HG03469 (cell line): ENCODE data around the gene NCOR2.
A peak's percentile ranks its signal among the peaks of the same experiment; 100 is the strongest.

Experiments used
- ATAC-seq: cut with Tn5 transposase; IDR thresholded peaks from one replicate; pipeline ENCODE4 v1.9.1; 2021; ENCODE audit warnings: mild to moderate bottlenecking, moderate library complexity, moderate number of reproducible peaks; ENCODE audit not compliant: unreplicated experiment

Gene NCOR2

GRCh38 chr12:124577986-124578385 lies 10.6 kb upstream of the NCOR2 start:
- ATAC-seq = no peak

DNA sequence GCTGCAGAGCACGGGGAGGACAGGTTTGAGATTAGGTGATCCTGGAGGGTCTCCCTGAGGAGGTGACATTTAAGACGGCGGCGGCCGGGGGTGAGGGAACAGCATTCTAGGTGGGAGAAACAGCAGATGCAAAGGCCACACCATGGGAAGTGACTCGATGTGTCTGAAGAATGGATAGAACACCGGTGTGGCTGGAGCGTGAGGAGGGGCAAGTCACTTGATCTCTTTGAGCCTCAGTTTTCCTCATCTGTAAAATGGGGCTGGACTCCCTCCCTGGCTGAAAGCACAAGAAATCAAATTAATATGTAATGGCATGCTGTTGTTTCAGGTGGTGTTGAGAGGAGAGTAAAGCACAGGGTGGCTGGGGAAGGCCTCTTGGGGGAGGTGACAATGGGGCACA lies 10.0 kb upstream of the NCOR2 start:
- no peak for ATAC-seq

DNA sequence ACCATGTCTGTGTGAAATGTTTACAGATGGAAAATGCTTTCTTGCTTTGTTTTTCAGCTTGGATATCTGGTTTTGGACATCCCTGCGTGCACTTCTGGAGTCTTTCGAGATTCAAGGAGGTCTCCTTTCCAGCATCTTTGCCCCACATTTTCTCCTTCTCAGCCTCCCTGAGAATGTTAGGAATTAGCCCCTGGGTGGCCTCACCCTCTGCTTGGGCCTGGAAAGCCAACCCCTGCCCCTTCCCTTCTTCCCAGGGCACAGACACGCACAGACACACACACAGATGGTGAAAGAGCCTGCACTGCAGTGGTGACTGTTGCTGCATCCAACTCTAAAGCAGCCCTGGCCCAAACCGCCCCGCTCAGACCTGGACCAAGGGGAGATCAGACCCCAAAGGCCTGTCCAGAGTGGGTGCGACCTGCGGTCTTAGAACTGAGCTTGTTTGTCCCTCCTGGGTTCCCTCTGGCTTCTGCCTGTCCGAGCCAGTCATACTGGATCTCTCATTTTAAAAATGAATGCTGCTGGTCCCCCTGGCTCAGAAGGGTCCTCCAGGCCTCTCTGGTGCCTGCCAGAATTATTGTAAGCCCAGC lies 8.7 kb upstream of the NCOR2 start:
- no peak for ATAC-seq

- no peak for ATAC-seq
Observed at GRCh38 chr12:124573839-124574786, 6.7 kb upstream of the NCOR2 start.

DNA sequence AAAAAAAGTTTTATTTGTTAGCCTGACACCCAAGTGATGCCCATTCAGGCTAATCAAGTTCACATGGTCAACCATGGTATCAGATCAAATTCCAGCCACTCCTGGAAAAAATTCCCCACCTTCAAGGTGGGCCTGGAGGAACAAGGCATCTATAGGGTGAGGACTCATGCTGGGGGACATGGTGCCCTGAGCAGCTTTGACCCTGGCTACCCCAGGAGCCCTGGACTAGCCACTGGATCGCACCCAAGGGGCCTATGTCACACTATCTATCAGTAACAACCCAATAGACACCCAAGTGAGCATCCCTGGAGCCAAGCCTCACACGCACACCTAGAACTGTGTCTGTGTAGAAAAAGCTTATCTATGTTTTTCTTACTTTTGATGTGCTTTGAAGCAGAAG lies 4.1 kb upstream of the NCOR2 start:
- no peak for ATAC-seq

DNA sequence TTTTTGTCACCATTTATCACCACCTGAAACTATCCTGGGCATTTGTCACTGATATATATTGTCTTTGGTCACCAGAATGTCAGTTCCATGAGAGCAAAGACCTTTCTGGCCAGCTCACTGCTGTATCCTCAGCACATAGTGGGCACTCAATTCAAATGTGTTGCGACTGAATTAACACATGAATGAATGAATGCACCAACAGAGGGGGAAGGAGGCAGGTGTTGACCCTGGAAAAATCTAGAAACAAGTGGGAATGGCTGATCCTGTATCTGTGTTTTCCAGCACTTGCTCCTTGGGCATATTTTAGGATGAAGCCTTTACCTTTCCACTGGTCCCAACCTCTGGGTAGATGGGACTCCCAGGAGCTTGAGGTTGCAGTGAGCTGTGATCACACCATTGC lies 3.4 kb upstream of the NCOR2 start:
- no peak for ATAC-seq

DNA sequence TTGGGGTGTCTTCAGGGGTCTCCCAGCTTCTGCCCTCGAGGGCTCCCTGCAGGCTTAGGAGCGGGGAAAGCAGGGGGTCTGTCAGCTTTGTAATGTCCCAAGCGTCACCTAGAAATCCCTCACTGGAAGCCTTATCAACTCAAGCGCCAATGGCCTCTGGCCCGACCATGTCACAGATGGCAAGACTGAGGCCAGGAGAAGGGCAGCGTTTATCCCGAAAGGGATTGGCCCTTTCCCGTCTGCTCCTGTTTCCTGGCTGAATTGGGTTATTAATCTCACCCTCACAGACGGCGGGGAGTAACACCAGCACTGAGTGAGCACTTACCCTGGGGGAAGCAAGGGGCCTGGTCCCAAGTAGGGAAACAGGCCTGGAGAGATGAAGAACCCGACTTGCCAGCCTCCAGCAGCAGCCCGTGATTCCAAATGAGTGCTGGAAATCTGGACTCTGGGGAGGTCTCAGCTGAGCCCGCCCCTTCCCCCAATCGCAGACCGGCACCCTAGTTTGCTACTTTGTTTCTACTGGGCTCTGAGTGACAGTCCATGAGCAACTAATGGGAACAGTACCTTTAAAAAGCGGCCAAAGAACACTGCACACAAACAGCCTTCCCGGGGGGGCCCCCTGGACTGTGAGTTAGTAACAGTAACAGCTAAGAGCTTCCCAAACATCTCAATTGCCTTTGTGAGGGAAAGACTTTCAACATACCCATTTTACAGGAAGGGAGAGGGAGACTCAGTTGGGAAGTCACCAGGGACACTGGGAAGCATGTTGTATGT lies 2.1 kb upstream of the NCOR2 start:
- ATAC-seq = no peak

DNA sequence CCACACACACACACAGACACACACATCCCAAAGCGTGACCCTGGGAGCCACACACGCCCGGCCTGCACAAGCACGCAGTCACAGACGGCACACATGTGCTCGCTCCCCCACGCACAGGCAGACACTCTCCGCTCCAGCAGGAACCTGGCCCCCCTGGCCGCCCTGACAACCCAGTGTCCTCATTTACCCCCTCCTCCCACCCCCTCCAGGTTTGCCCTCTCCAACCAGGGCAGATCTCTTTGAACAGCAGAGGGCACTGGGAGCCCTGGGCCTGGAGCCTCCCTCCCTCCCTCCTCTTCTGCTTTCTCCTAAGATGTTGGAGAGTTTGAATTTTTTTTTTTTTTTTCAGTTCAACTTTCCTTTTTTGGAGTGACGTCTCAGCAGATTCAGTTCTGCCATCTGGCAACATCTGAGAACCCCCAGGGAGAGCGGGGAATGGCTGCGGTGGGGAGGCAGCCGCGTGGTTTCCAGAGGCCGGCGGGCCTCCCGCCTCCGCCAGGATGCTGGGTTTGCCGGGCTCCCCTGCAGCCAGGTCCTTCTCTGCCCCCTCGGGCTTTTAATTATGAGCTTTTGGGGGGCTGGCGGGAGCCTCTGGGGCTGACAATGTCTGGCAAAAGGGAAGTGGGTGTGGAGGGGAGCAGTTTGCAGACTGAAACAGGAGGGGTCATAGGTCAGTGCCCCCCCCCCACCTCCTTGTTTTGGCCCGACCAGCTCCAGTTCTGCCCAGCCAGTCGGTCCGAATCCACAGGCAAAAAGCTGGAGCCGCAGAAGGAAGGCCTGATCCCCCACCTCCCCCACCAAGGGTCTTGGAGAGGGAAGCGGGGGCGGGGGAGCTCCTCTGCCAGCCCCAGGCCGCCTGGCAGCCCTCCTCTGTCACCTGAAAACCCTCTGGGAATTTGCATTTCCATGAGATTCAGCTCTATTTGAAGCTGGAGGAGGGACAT lies 1.3 kb upstream of the NCOR2 start:
- no peak for ATAC-seq

- ATAC-seq = peak; percentile 26
Observed at GRCh38 chr12:124567673-124568373, 411 bp upstream of the NCOR2 start.

DNA sequence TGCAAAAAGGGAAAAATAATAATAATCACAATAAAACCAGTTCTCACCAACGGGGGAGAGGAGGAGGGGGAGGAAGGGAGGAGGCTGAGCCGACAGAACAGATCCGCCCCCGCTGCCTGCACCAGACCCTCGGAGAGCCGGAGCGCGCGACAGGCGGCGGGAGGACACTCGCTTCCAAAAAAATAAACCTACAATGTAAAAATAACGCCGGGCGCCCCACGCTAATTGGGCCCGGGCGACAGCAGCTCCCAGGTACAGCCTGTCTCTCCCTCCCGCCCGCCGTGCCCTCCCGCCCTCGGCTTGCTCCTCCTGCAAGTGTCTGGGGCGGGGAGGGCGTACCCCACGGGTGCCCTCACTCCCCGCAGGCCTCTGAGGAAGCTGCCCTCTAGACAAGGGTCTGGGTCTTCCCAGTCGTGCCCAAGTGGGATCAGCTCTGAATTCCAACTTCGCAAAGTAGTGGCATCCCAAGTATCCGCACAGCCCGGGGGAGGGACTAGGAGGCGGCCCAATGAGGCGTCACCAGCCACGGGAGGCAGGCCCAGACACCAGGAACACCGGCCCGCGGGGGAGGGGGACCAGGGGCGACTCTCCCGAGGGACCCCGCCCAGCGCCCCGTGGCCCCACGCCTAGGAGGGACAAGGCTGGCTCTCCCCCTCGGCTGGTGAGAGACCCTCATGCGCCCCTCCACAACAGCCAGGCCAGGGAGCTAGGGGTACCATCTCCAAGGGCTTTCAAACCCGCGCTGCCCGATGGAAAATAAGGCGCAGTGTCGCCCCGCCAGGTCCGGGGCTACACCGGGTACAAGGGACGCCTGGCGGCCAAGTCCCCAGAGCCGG lies 1.0 kb downstream of the NCOR2 start:
- peak; percentile 26 for ATAC-seq

DNA sequence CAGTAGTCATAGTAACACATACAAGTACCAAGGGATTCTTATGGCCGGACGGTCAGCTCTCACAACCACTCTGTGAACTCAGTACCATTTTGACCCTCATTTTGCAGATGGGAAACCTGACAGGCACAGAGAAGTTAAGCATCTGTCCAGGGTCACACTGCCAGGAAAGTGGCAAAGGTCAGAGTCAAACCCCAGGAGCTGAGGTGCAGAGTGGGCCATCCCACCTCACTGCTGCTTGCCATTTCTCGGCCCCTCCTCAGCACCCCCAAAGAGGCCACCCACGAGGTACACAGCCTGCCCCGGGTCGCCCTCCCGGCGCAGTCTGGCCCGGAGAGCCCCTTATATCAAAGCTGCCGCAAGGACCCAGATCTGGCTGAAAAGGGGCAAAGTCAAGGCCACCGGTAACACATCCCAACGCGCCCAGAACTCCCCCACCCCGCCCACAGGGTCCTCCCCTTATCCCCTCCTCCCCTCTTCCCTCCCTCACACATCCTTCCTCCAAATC lies 1.7 kb downstream of the NCOR2 start:
- ATAC-seq = no peak

DNA sequence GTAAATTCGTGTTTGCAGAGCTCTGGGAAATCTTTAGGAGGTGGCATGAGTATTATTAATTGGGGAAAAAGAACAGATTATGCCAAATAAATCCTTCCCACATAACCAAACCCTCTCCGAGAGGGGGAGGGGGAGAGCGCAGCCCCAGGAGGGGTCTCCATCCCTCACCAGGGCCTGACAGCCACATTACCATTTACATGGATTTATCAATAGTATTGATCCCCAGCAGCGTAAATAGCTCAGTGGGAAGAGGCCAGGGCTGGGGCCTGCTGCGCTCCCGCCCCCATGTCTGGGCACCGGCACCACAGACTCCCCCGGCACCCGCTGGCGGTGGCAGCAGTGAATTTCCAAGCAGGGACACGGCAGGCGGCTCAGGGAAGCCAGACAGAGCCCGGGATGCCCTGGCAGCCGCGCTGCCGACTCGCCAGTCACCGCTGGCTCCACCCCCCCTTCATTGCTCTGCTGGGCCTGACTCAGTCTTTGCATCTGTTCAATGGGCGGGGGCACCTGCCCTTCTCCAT lies 2.4 kb downstream of the NCOR2 start:
- ATAC-seq = no peak

GRCh38 chr12:124564232-124564958 lies 3.0 kb downstream of the NCOR2 start:
- ATAC-seq = no peak

DNA sequence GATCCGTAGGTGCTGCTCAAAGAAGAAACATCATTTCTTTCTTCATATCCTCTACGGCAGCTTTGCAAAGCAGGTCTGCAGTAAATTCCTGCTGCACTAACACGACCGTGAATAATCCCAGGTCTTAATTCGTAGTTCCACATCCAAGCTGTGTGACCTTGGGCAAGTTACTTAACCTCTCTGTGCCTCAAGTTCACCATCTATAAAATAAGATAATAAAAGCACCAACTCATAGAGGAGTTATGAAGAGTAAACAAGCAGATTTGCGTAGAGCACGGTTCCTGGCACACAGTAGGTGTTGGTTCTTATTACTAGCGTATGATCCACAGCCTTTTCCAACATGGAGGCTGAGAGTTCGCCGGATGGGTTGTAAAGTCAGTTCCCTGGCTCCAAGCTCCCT lies 3.6 kb downstream of the NCOR2 start:
- ATAC-seq = no peak

DNA sequence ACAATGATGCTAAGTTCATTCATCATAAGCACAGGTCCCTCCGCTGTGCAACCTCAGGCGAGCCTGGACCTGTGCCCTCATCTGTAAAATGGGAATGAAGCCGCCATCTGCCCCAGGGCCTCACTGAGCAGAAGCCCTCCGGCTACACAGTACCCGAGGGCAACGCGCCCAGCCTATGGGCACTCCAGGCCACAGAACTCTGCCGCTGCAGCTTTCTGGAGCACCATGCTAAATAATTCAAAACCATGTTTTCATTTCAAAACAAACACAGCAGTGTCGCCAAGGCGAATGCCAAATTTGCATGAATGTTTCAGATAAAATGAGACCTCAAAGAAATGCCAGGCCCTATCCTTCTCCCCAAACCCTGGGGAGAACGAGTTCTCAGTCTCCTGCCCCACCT lies 4.0 kb downstream of the NCOR2 start:
- ATAC-seq = no peak

- no peak for ATAC-seq
Observed at GRCh38 chr12:124562796-124563181, 4.6 kb downstream of the NCOR2 start.

DNA sequence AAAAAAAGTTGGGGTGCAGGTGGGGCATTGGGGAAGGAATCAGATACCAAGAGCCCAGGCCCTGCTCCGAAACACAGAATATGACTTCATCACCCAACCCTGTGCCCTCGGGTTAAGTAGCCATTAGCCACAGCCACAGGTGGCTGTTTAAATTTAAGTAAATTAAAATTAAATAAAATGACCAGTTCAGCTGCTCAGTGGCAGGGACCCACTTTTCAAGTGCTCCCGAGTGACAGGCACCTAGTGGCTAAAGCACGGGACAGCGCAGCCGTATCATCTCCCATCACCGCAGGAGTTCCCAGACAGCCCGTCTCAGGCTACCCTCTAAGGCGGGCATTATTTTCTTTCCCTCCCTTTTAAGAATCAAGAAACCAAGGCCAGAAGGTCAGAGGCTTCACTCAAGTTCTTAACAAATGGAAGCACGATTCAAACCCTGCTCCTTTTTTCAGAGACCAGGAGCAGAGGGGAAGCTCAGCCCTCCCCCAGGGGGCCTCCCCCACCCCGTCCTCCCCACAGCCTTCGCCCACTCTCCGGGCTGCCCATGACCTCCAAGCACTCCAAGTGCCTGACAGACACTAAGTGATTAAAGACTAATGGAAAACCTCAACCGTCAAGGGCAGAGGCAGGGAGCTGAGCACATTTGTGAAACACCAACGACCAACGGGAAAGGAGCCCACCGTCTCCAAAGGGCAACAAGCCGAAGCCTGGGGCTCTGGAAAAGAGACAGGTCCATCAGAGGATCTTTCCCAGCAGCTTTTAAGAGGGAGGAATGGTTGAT lies 5.2 kb downstream of the NCOR2 start:
- no peak for ATAC-seq
